Natural killer cell (primary cell): ENCODE data around the gene FBXW11. TPM values are rescaled to one million over a fixed set of nuclear protein-coding genes. Genes with fewer than 3 reads are reported as not detected.

Experiments used
- ATAC-seq, 3 donors: fragments of 150-1000 bp in 2 of 3; fragments of 200-7000 bp in 1 of 3; cut with Tn5 transposase; 1 replicate in 1 of 3; 2 replicates in 2 of 3; pipeline ENCODE4 v1.10.0; 2021; ENCODE audit warnings: mild to moderate bottlenecking in 2 of 3, moderate library complexity in 2 of 3
- DNase-seq, 2 donors: peaks; one replicate each; pipeline versions ENCODE4 v3.0.0 to v3.0.0-alpha.2; 2013 to 2021; ENCODE audit warnings: mixed read lengths in 1 of 2
- H3K27ac ChIP-seq: one replicate; pipeline ENCODE4 v1.5.1; 2013; ENCODE audit warnings: mild to moderate bottlenecking, low read length
- H3K27me3 ChIP-seq: one replicate; pipeline ENCODE4 v1.6.1; 2013; ENCODE audit warnings: low read length; ENCODE audit not compliant: control insufficient read depth, insufficient read depth
- H3K36me3 ChIP-seq: one replicate; pipeline ENCODE4 v1.6.1; 2013; ENCODE audit warnings: low read length; ENCODE audit not compliant: control insufficient read depth, insufficient read depth
- H3K4me1 ChIP-seq: one replicate; pipeline ENCODE4 v1.6.1; 2013; ENCODE audit warnings: low read length; ENCODE audit not compliant: control insufficient read depth, insufficient read depth
- H3K4me3 ChIP-seq: one replicate; pipeline ENCODE4 v1.5.1; 2013; ENCODE audit warnings: low read length
- H3K9me3 ChIP-seq: one replicate; pipeline ENCODE4 v1.6.1; 2013; ENCODE audit warnings: low read length; ENCODE audit not compliant: control insufficient read depth, insufficient read depth
- H3K27ac Mint-ChIP-seq, 2 donors: one replicate each; pipeline ENCODE4 v1.8.0; 2022; ENCODE audit warnings: mild to moderate bottlenecking in 2 of 2, mixed read lengths in 2 of 2, moderate library complexity in 1 of 2
- H3K27me3 Mint-ChIP-seq, 2 donors: one replicate each; pipeline ENCODE4 v1.8.0; 2022; ENCODE audit warnings: low read depth in 2 of 2, mixed read lengths in 2 of 2
- H3K36me3 Mint-ChIP-seq: one replicate; pipeline ENCODE4 v1.8.0; 2022; ENCODE audit warnings: mixed read lengths
- H3K4me1 Mint-ChIP-seq, 2 donors: one replicate each; pipeline ENCODE4 v1.8.0; 2022; ENCODE audit warnings: mixed read lengths in 2 of 2
- H3K4me3 Mint-ChIP-seq: one replicate; pipeline ENCODE4 v1.8.0; 2022; ENCODE audit warnings: mild to moderate bottlenecking, moderate library complexity, mixed read lengths
- H3K9me3 Mint-ChIP-seq, 2 donors: one replicate each; pipeline ENCODE4 v1.8.0; 2022; ENCODE audit warnings: mixed read lengths in 2 of 2
- CTCF ChIP-seq: fragments of 200-600 bp; IDR thresholded peaks from one replicate; pipeline ENCODE4 v1.8.0; 2022; ENCODE audit warnings: antibody characterized with exemption
- WGBS: methylation state at CpG from one replicate; pipeline ENCODE4 v1.1.7; 2013; ENCODE audit warnings: missing lambda C conversion rate; ENCODE audit not compliant: insufficient coverage; 5-methylcytosine and 5-hydroxymethylcytosine counted together
- intact Hi-C: fragments of 100-400 bp; cut with micrococcal nuclease; formaldehyde crosslinking; loops from one replicate; pipeline ENCODE4 v1.14.2; 2022
- total RNA-seq, 4 donors: library from RNA; stranded (reverse); fragments of 120-200 nt in 1 of 4; gene quantifications; one replicate each; pipeline versions ENCODE4 v1.2.3 to v1.2.4, GENCODE V29; 2013 to 2022

FBXW11 gene
- total RNA-seq, 3 donors from 2014 or later (not counting 1 experiment from before 2014, with no cell fraction given) = 26.7 to 40.3 (median 39.5) TPM

GRCh38 chr5:172046593-172046992 is 40.2 kb upstream of the FBXW11 start:
- no peak for TF ChIP-seq CTCF
- Mint-ChIP-seq H3K27ac (peak overlapping the region; percentile 72 to 88), H3K36me3 (peaks cover 25% of the 10 kb centered on the region), H3K4me3 (no peak overlapping the region), H3K27me3 (no peaks in the 10 kb centered on the region), H3K9me3 (no peaks in the 10 kb centered on the region), H3K4me1 (peaks cover 15 to 20% of the 10 kb centered on the region in 2 donors)
- intact Hi-C loops = no loop called here
- Histone ChIP-seq H3K4me1 (no peaks in the 10 kb centered on the region), H3K4me3 (no peak overlapping the region), H3K36me3 (peaks cover 77% of the 10 kb centered on the region), H3K27ac (no peak overlapping the region), H3K9me3 (no peaks in the 10 kb centered on the region), H3K27me3 (no peaks in the 10 kb centered on the region)
- 100% methylated on average over 3 of the region's 4 CpGs for WGBS
- DNase-seq (no peak), ATAC-seq (no peak)

GRCh38 chr5:172045315-172045632 is 38.8 kb upstream of the FBXW11 start:
- no peak for TF ChIP-seq CTCF
- Mint-ChIP-seq H3K36me3 (peaks cover 22% of the 10 kb centered on the region), H3K4me3 (no peak overlapping the region), H3K27me3 (no peaks in the 10 kb centered on the region), H3K4me1 (peaks cover 14 to 25% of the 10 kb centered on the region in 2 donors), H3K9me3 (no peaks in the 10 kb centered on the region), H3K27ac (peak overlapping the region; percentile 60 to 73)
- Histone ChIP-seq H3K9me3 (no peaks in the 10 kb centered on the region), H3K27me3 (no peaks in the 10 kb centered on the region), H3K4me1 (peaks cover under 1% of the 10 kb centered on the region), H3K4me3 (no peak overlapping the region), H3K27ac (no peak overlapping the region), H3K36me3 (peaks cover 67% of the 10 kb centered on the region)
- ATAC-seq = no peak
- no peak for DNase-seq
- intact Hi-C loops = no loop called here
- WGBS = 68% methylated on average over 7 of the region's 7 CpGs

DNA sequence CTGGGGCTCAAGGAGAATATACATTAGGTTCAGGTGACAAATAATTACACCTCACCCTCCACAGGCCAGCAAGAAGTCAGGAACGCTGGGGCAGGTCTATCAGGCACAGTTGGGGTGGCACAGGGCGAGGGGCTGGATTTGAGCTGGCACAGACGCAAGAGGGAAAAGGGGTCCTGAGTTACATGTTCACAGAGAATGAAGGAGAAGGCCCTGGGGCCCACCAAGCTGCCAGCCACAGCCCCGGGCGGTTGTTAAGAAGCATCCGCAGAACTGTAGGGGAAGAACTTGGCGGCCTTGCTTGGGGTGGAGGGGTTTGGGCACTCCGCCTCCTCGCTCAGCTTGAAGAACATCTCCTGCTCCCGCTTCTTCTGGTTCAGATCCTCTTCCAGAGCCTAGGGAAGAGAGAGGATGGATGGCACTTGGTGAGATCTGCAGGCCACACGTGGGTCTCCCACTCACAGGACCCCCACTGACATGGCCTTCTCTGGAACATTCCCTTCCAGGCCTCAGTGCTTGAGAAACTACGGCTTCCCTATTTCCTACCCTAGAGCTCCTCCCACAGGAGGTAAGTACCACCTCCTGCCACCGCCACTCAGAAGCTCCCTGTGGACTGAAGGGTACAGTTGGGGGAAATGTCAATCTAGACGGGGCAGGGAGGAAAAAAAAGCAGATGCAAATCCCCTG is 38.3 kb upstream of the FBXW11 start:
- peaks cover 19 to 30% of the 10 kb centered on the region in 2 donors for H3K4me1 Mint-ChIP-seq
- H3K36me3 Mint-ChIP-seq = peaks cover 22% of the 10 kb centered on the region
- no peaks in the 10 kb centered on the region for H3K27me3 ChIP-seq
- no peak for TF ChIP-seq CTCF
- no peak for DNase-seq
- H3K9me3 ChIP-seq = no peaks in the 10 kb centered on the region
- H3K4me3 Mint-ChIP-seq = no peak overlapping the region
- intact Hi-C loops = no loop called here
- 91% methylated on average over 13 of the region's 14 CpGs for WGBS
- H3K9me3 Mint-ChIP-seq = no peaks in the 10 kb centered on the region
- no peak for ATAC-seq
- H3K27ac Mint-ChIP-seq = peak overlapping the region; percentile 60 to 73
- H3K36me3 ChIP-seq = peaks cover 63% of the 10 kb centered on the region
- H3K27me3 Mint-ChIP-seq = no peaks in the 10 kb centered on the region
- H3K27ac ChIP-seq = no peak overlapping the region
- no peak overlapping the region for H3K4me3 ChIP-seq
- peaks cover 5% of the 10 kb centered on the region for H3K4me1 ChIP-seq

GRCh38 chr5:172043865-172044264 is 37.4 kb upstream of the FBXW11 start:
- H3K27me3 ChIP-seq = no peaks in the 10 kb centered on the region
- Mint-ChIP-seq H3K4me3 (no peak overlapping the region), H3K27me3 (no peaks in the 10 kb centered on the region), H3K36me3 (peaks cover 16% of the 10 kb centered on the region), H3K9me3 (no peaks in the 10 kb centered on the region), H3K27ac (peak overlapping the region; percentile 73 to 83), H3K4me1 (peaks cover 18 to 27% of the 10 kb centered on the region in 2 donors)
- H3K4me1 ChIP-seq = peaks cover 7% of the 10 kb centered on the region
- ATAC-seq = no peak
- H3K27ac ChIP-seq = no peak overlapping the region
- DNase-seq = no peak
- WGBS = 96% methylated on average over 13 of the region's 13 CpGs
- H3K4me3 ChIP-seq = no peak overlapping the region
- intact Hi-C loops = no loop called here
- peaks cover 54% of the 10 kb centered on the region for H3K36me3 ChIP-seq
- no peak for TF ChIP-seq CTCF
- H3K9me3 ChIP-seq = no peaks in the 10 kb centered on the region
